Lung (tissue), 12 donors: Measurements from ENCODE around the gene TSPAN32. TPM values are rescaled to one million over a fixed set of nuclear protein-coding genes. Genes with fewer than 3 reads are reported as not detected.

Experiments used
- ATAC-seq: fragments of 200-7000 bp; cut with Tn5 transposase; one replicate; pipeline ENCODE4 v1.9.1; 2020; ENCODE audit warnings: moderate number of reproducible peaks; ENCODE audit not compliant: insufficient read depth, low FRiP score
- DNase-seq, 3 donors: peaks; one replicate each; pipeline ENCODE4 v3.0.0-alpha.2; 2013 to 2017
- H3K27ac ChIP-seq, 2 donors: one replicate each; pipeline ENCODE4 v1.5.1; 2013; ENCODE audit warnings: mild to moderate bottlenecking in 2 of 2, moderate library complexity in 2 of 2, control low read depth in 1 of 2, inconsistent platforms in 1 of 2, low read depth in 1 of 2, low read length in 1 of 2
- H3K27me3 ChIP-seq, 3 donors: one replicate each; pipeline ENCODE4 v1.5.1; 2013; ENCODE audit warnings: low read length in 2 of 3; ENCODE audit not compliant: control insufficient read depth in 3 of 3, insufficient read depth in 3 of 3
- H3K36me3 ChIP-seq, 4 donors: one replicate each; pipeline ENCODE4 v1.5.1; 2013; ENCODE audit warnings: low read length in 4 of 4, mild to moderate bottlenecking in 1 of 4, moderate library complexity in 1 of 4; ENCODE audit not compliant: control insufficient read depth in 4 of 4, insufficient read depth in 4 of 4
- H3K4me1 ChIP-seq, 5 donors: one replicate each; pipeline ENCODE4 v1.5.1; 2013; ENCODE audit warnings: low read length in 5 of 5, mild to moderate bottlenecking in 2 of 5, moderate library complexity in 1 of 5; ENCODE audit not compliant: control insufficient read depth in 5 of 5, insufficient read depth in 5 of 5
- H3K4me3 ChIP-seq: one replicate; pipeline ENCODE4 v1.5.1; 2013; ENCODE audit warnings: mild to moderate bottlenecking, control low read depth, moderate library complexity
- H3K9ac ChIP-seq, 2 donors: one replicate each; pipeline ENCODE4 v1.5.1; 2013; ENCODE audit warnings: low read length in 2 of 2, control low read depth in 1 of 2; ENCODE audit not compliant: insufficient read depth in 1 of 2
- H3K9me3 ChIP-seq, 4 donors: one replicate each; pipeline ENCODE4 v1.5.1; 2013; ENCODE audit warnings: low read length in 3 of 4, mild to moderate bottlenecking in 1 of 4, moderate library complexity in 1 of 4; ENCODE audit not compliant: control insufficient read depth in 4 of 4, insufficient read depth in 3 of 4
- WGBS, 2 donors: extraction: QIAGEN DNeasy Blood & Tissue Kit; methylation state at CpG; one replicate each; pipeline ENCODE4 v1.1.7; 2013; 5-methylcytosine and 5-hydroxymethylcytosine counted together
- polyA plus RNA-seq, 2 donors: library from polyadenylated mRNA; stranded (reverse); fragments of 200-250 nt; gene quantifications; one replicate each; pipeline ENCODE4 v1.2.1, GENCODE V29; 2013
- total RNA-seq, 2 donors: library from RNA; depleted of rRNA in 1 of 2; stranded (reverse); fragments of >200 nt in 1 of 2; gene quantifications; one replicate each; pipeline ENCODE4 v1.2.1, GENCODE V29; 2014 to 2021
- TF ChIP-seq, protein P1 (sequence below): IDR thresholded peaks from 2 replicates; pipeline ENCODE4 v1.5.1; 2012; ENCODE audit warnings: mild to moderate bottlenecking; ENCODE audit errors: control extremely low read depth, extremely low read depth
- donor health status: control.
- donor health status: control.
- donor health status: Bipolar disorder and iron deficiency.
- donor health status: healthy.
- donor health status: DM: yes; HTN: yes; CAD: no.

The TSPAN32 gene
- total and polyA plus RNA-seq, 4 donors = 6.1 to 7.6 (median 7.1) TPM

DNA sequence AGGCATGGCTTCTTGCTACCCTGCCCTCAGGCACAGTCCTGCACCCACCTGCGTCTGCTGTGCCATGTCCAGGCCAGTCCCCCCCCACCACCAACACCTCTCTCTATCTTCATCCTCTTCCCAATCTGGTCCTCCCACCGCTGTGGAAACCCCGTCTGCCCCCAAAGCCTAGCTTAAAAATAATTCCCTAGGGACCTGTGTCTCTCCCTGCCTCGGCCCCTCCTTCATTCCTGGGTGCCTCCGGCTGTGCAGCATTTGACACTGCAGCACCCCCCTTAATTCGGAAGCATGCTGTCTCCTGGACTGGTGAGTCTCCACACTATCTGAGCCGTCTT lies 28.9 kb upstream of the TSPAN32 start:
- peak in 1 of 3 donors; percentile 9 for DNase-seq
- Histone ChIP-seq H3K27ac (no peak overlapping the region), H3K9ac (no peak overlapping the region), H3K9me3 (no peaks in the 10 kb centered on the region), H3K4me3 (no peak overlapping the region), H3K27me3 (peaks cover 7 to 28% (median 20%) of the 10 kb centered on the region in 3 donors), H3K4me1 (peaks cover 0 to 22% (median 3%) of the 10 kb centered on the region in 5 donors), H3K36me3 (no peaks in the 10 kb centered on the region)
- WGBS, 2 donors = 89 to 93% methylated on average over 7 of the region's 7 CpGs
- TF ChIP-seq, protein P1, sequence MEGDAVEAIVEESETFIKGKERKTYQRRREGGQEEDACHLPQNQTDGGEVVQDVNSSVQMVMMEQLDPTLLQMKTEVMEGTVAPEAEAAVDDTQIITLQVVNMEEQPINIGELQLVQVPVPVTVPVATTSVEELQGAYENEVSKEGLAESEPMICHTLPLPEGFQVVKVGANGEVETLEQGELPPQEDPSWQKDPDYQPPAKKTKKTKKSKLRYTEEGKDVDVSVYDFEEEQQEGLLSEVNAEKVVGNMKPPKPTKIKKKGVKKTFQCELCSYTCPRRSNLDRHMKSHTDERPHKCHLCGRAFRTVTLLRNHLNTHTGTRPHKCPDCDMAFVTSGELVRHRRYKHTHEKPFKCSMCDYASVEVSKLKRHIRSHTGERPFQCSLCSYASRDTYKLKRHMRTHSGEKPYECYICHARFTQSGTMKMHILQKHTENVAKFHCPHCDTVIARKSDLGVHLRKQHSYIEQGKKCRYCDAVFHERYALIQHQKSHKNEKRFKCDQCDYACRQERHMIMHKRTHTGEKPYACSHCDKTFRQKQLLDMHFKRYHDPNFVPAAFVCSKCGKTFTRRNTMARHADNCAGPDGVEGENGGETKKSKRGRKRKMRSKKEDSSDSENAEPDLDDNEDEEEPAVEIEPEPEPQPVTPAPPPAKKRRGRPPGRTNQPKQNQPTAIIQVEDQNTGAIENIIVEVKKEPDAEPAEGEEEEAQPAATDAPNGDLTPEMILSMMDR = no peak
- no peak for ATAC-seq

- H3K4me3 ChIP-seq = no peak overlapping the region
- DNase-seq (no peak), ATAC-seq (no peak)
- H3K27ac ChIP-seq = no peak overlapping the region
- H3K27me3 ChIP-seq = peaks cover 7 to 28% (median 20%) of the 10 kb centered on the region in 3 donors
- peaks cover 0 to 23% (median 6%) of the 10 kb centered on the region in 5 donors for H3K4me1 ChIP-seq
- H3K36me3 ChIP-seq = no peaks in the 10 kb centered on the region
- no peaks in the 10 kb centered on the region for H3K9me3 ChIP-seq
- no peak overlapping the region for H3K9ac ChIP-seq
- TF ChIP-seq, protein P1 = no peak
- 88 to 93% methylated on average over 15 of the region's 15 CpGs for WGBS, 2 donors
These were observed 28.5 kb upstream of the TSPAN32 start for GRCh38 chr11:2273311-2273710.

GRCh38 chr11:2273771-2274170 lies 28.0 kb upstream of the TSPAN32 start:
- DNase-seq (peak in 1 of 3 donors; percentile 12), ATAC-seq (no peak)
- Histone ChIP-seq H3K27ac (no peak overlapping the region), H3K4me1 (peaks cover 0 to 23% (median 6%) of the 10 kb centered on the region in 5 donors), H3K27me3 (peaks cover 7 to 28% (median 19%) of the 10 kb centered on the region in 3 donors), H3K4me3 (no peak overlapping the region), H3K36me3 (no peaks in the 10 kb centered on the region), H3K9me3 (no peaks in the 10 kb centered on the region), H3K9ac (no peak overlapping the region)
- WGBS, 2 donors = 74 to 78% methylated on average over 12 of the region's 12 CpGs
- TF ChIP-seq, protein P1 = no peak
